WTC11 (cell line): ENCODE measurements around the gene TIMD4. TPM values are rescaled to one million over a fixed set of nuclear protein-coding genes. Genes with fewer than 3 reads are reported as not detected.

ENCODE experiments used
- ATAC-seq: fragments of 200-7000 bp; cut with Tn5 transposase; 2 replicates; pipeline ENCODE4 v1.10.0; 2021; ENCODE audit warnings: mild to moderate bottlenecking, moderate library complexity
- CTCF ChIA-PET: fragments of 300-600 bp; sonication (Branson Sonifier 250); formaldehyde crosslinking; loops from one replicate; lab custom pipeline; 2021; ENCODE audit warnings: antibody characterized with exemption; lab: Charles Lee
- POLR2A ChIA-PET: fragments of 350-600 bp; sonication (Branson Sonifier 250); formaldehyde crosslinking; loops from one replicate; lab custom pipeline; 2021; ENCODE audit warnings: antibody characterized with exemption; lab: Charles Lee
- DNase-seq: peaks from one replicate; pipeline ENCODE4 v3.0.0; 2021; ENCODE audit warnings: low spot score
- H3K27ac Mint-ChIP-seq: 2 replicates; pipeline ENCODE4 v1.8.0; 2021; ENCODE audit warnings: mixed read lengths
- H3K27me3 Mint-ChIP-seq: 2 replicates; pipeline ENCODE4 v1.8.0; 2021; ENCODE audit warnings: low read depth, mild to moderate bottlenecking, moderate library complexity, mixed read lengths
- H3K36me3 Mint-ChIP-seq: 2 replicates; pipeline ENCODE4 v1.8.0; 2021; ENCODE audit warnings: mixed read lengths
- H3K4me1 Mint-ChIP-seq: 2 replicates; pipeline ENCODE4 v1.8.0; 2022; ENCODE audit warnings: mixed read lengths
- H3K4me3 Mint-ChIP-seq: 2 replicates; pipeline ENCODE4 v1.8.0; 2021; ENCODE audit warnings: mild to moderate bottlenecking, moderate library complexity, mixed read lengths
- H3K9me3 Mint-ChIP-seq: 2 replicates; pipeline ENCODE4 v1.8.0; 2021; ENCODE audit warnings: mixed read lengths
- ATF1 ChIP-seq: sonication (generic); formaldehyde crosslinking; IDR thresholded peaks from 2 replicates; pipeline ENCODE4 v1.8.1; 2023; ENCODE audit warnings: mild to moderate bottlenecking, moderate library complexity, missing genetic modification reagents
- ELF4 ChIP-seq: sonication (generic); formaldehyde crosslinking; IDR thresholded peaks from 2 replicates; pipeline ENCODE4 v1.8.1; 2022; ENCODE audit warnings: low read depth, mild to moderate bottlenecking, moderate library complexity, missing genetic modification reagents
- FOXK1 ChIP-seq: sonication (generic); formaldehyde crosslinking; IDR thresholded peaks from 2 replicates; pipeline ENCODE4 v1.8.0; 2022; ENCODE audit warnings: mild to moderate bottlenecking, moderate library complexity, missing genetic modification reagents
- FOXP1 ChIP-seq: sonication (generic); formaldehyde crosslinking; IDR thresholded peaks from 2 replicates; pipeline ENCODE4 v1.8.0; 2022; ENCODE audit warnings: missing genetic modification reagents, mild to moderate bottlenecking, moderate library complexity, borderline replicate concordance
- GRHL2 ChIP-seq: fragments of 250-450 bp; sonication (Bioruptor Pico); IDR thresholded peaks from 2 replicates; pipeline ENCODE4 v1.8.0; 2022; ENCODE audit warnings: mild to moderate bottlenecking, moderate library complexity; ENCODE audit not compliant: insufficient replicate concordance, severe bottlenecking
- GTF2I ChIP-seq: fragments of 250-450 bp; sonication (Bioruptor Pico); conservative IDR thresholded peaks from 2 replicates; pipeline ENCODE4 v1.4.0; 2021; ENCODE audit warnings: mild to moderate bottlenecking
- PRRX2 ChIP-seq: fragments of 250-450 bp; sonication (Bioruptor Pico); IDR thresholded peaks from 2 replicates; pipeline ENCODE4 v1.8.0; 2021; ENCODE audit warnings: mild to moderate bottlenecking
- SMAD3 ChIP-seq: sonication (generic); formaldehyde crosslinking; IDR thresholded peaks from 2 replicates; pipeline ENCODE4 v1.8.0; 2022; ENCODE audit warnings: missing genetic modification reagents, mild to moderate bottlenecking, borderline replicate concordance
- ZBTB21 ChIP-seq: sonication (generic); formaldehyde crosslinking; IDR thresholded peaks from 2 replicates; pipeline ENCODE4 v1.8.1; 2023; ENCODE audit warnings: mild to moderate bottlenecking, missing genetic modification reagents, borderline replicate concordance
- ZNF416 ChIP-seq: fragments of 250-450 bp; sonication (Bioruptor Pico); IDR thresholded peaks from 2 replicates; pipeline ENCODE4 v1.9.0; 2021; ENCODE audit warnings: mild to moderate bottlenecking, inconsistent platforms
- total RNA-seq: library from RNA; stranded (reverse); gene quantifications from 3 replicates; pipeline ENCODE4 v1.2.3, GENCODE V29; 2021
- TF ChIP-seq, protein P1 (sequence below): sonication (generic); formaldehyde crosslinking; conservative IDR thresholded peaks from 2 replicates; pipeline ENCODE4 v1.8.1; 2023; ENCODE audit warnings: mild to moderate bottlenecking, low read depth, missing genetic modification reagents, moderate library complexity
- TF ChIP-seq, protein P2 (sequence below): sonication (generic); formaldehyde crosslinking; conservative IDR thresholded peaks from 2 replicates; pipeline ENCODE4 v1.8.1; 2022; ENCODE audit warnings: mild to moderate bottlenecking, missing genetic modification reagents
- TF ChIP-seq, protein P3 (sequence below): sonication (generic); formaldehyde crosslinking; IDR thresholded peaks from 2 replicates; pipeline ENCODE4 v1.8.1; 2023; ENCODE audit warnings: mild to moderate bottlenecking, missing genetic modification reagents
- TF ChIP-seq, protein P4 (sequence below): fragments of 250-450 bp; sonication (Bioruptor Pico); IDR thresholded peaks from 2 replicates; pipeline ENCODE4 v1.9.0; 2021; ENCODE audit warnings: mild to moderate bottlenecking
- TF ChIP-seq, protein P5 (sequence below): sonication (generic); formaldehyde crosslinking; IDR thresholded peaks from 2 replicates; pipeline ENCODE4 v1.8.0; 2022; ENCODE audit warnings: missing genetic modification reagents

Gene TIMD4
- total RNA-seq, 1 experiment from 2014 or later, result 0.13 TPM

DNA sequence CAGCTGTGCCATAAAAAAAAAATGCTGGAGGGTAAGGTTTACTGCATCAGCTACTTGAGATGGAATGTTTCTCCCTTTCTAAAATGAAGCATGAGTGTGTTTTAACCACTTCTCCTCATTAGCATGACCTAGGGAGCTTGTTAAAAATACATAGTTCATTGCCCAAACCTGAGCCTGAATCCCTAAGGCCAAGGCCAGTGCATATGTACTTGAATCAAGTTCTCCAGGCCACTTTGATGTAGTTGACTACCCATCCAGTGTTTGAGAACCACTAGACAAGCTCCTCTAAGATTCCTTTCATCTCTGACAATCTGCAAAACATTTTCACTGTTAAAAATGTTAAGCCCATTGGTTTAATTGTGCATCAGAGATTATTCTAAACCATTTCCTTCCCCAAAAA, 6.7 kb downstream of the TIMD4 start (continued):
- TF ChIP-seq, protein P1, sequence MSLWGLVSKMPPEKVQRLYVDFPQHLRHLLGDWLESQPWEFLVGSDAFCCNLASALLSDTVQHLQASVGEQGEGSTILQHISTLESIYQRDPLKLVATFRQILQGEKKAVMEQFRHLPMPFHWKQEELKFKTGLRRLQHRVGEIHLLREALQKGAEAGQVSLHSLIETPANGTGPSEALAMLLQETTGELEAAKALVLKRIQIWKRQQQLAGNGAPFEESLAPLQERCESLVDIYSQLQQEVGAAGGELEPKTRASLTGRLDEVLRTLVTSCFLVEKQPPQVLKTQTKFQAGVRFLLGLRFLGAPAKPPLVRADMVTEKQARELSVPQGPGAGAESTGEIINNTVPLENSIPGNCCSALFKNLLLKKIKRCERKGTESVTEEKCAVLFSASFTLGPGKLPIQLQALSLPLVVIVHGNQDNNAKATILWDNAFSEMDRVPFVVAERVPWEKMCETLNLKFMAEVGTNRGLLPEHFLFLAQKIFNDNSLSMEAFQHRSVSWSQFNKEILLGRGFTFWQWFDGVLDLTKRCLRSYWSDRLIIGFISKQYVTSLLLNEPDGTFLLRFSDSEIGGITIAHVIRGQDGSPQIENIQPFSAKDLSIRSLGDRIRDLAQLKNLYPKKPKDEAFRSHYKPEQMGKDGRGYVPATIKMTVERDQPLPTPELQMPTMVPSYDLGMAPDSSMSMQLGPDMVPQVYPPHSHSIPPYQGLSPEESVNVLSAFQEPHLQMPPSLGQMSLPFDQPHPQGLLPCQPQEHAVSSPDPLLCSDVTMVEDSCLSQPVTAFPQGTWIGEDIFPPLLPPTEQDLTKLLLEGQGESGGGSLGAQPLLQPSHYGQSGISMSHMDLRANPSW (CRISPR knock-in tag), result no peak
- TF ChIP-seq, protein P2, sequence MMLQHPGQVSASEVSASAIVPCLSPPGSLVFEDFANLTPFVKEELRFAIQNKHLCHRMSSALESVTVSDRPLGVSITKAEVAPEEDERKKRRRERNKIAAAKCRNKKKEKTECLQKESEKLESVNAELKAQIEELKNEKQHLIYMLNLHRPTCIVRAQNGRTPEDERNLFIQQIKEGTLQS (CRISPR knock-in tag), result no peak
- no peak for TF ChIP-seq SMAD3 (CRISPR knock-in tag)
- TF ChIP-seq ZBTB21, result no peak
- TF ChIP-seq, protein P3, sequence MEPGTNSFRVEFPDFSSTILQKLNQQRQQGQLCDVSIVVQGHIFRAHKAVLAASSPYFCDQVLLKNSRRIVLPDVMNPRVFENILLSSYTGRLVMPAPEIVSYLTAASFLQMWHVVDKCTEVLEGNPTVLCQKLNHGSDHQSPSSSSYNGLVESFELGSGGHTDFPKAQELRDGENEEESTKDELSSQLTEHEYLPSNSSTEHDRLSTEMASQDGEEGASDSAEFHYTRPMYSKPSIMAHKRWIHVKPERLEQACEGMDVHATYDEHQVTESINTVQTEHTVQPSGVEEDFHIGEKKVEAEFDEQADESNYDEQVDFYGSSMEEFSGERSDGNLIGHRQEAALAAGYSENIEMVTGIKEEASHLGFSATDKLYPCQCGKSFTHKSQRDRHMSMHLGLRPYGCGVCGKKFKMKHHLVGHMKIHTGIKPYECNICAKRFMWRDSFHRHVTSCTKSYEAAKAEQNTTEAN (CRISPR knock-in tag), result no peak

DNA sequence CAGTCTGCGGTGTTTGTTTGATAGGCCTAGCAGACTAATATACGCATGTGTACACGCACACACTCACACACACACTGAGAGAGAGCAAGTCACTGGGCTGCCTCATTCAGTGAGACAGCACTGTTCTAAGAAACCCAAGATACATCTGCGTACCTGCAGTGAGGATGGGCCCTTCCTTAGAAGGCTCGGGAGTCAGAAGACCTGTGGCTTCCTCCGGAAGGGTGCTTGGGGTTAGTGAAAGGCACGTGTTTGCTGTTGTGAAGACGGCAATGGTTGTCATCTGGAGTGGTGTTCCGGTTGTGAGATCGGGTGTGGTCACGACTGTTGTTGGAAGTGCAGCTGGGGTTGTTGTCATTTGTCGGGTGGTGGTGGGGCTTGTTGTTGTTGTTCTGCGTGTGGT, 11.7 kb downstream of the TIMD4 start:
- ChIA-PET POLR2A (no interaction called here), CTCF (no interaction called here)
- Mint-ChIP-seq H3K27me3 (0 out of 2 replicates have a peak, but pooled peaks cover 3% of the 10 kb centered on the region), H3K4me1 (peaks cover 7% of the 10 kb centered on the region), H3K9me3 (no peaks in the 10 kb centered on the region), H3K4me3 (no peak overlapping the region), H3K36me3 (no peaks in the 10 kb centered on the region), H3K27ac (no peak overlapping the region)
- no peak for ATAC-seq
- no peak for DNase-seq
- TF ChIP-seq ATF1 (no peak), FOXP1 (CRISPR knock-in tag) (no peak), FOXK1 (no peak), GTF2I (CRISPR knock-in tag) (no peak), ELF4 (CRISPR knock-in tag) (no peak), SMAD3 (CRISPR knock-in tag) (no peak)
- TF ChIP-seq, protein P1 (CRISPR knock-in tag), result no peak
- TF ChIP-seq, protein P4, sequence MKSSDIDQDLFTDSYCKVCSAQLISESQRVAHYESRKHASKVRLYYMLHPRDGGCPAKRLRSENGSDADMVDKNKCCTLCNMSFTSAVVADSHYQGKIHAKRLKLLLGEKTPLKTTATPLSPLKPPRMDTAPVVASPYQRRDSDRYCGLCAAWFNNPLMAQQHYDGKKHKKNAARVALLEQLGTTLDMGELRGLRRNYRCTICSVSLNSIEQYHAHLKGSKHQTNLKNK (CRISPR knock-in tag), result no peak

DNA sequence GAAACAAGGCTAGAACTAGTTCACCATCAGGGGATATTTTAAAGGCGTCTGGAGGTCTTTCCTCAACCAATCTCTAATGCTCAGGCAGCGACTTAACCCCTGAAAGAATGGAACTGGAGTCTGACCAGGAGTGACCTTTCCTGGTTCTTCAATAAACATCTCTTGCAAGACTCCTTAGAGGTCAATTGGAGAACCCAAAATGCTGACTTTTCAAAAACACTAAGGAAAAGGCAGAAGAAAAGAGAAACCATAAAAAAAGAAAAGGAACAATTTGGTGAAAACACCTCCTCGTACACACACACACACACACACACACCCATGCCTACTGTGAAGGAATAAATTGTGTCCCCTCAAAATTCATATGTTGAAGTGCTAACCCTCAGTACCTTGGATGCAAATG, 12.3 kb downstream of the TIMD4 start:
- no peak for ATAC-seq
- 0 out of 2 replicates have a peak, but pooled peaks cover 3% of the 10 kb centered on the region for H3K27me3 Mint-ChIP-seq
- H3K9me3 Mint-ChIP-seq, result 0 out of 2 replicates have a peak, but pooled peaks cover 5% of the 10 kb centered on the region
- CTCF ChIA-PET, result no interaction called here
- no peaks in the 10 kb centered on the region for H3K36me3 Mint-ChIP-seq
- no peak overlapping the region for H3K4me3 Mint-ChIP-seq
- no peak overlapping the region for H3K27ac Mint-ChIP-seq
- no peak for DNase-seq
- 0 out of 2 replicates have a peak, but pooled peaks cover 4% of the 10 kb centered on the region for H3K4me1 Mint-ChIP-seq
- TF ChIP-seq GRHL2 (no peak), PRRX2 (CRISPR knock-in tag) (no peak), ZNF416 (no peak), SMAD3 (CRISPR knock-in tag) (no peak), FOXP1 (CRISPR knock-in tag) (no peak)
- TF ChIP-seq, protein P5, sequence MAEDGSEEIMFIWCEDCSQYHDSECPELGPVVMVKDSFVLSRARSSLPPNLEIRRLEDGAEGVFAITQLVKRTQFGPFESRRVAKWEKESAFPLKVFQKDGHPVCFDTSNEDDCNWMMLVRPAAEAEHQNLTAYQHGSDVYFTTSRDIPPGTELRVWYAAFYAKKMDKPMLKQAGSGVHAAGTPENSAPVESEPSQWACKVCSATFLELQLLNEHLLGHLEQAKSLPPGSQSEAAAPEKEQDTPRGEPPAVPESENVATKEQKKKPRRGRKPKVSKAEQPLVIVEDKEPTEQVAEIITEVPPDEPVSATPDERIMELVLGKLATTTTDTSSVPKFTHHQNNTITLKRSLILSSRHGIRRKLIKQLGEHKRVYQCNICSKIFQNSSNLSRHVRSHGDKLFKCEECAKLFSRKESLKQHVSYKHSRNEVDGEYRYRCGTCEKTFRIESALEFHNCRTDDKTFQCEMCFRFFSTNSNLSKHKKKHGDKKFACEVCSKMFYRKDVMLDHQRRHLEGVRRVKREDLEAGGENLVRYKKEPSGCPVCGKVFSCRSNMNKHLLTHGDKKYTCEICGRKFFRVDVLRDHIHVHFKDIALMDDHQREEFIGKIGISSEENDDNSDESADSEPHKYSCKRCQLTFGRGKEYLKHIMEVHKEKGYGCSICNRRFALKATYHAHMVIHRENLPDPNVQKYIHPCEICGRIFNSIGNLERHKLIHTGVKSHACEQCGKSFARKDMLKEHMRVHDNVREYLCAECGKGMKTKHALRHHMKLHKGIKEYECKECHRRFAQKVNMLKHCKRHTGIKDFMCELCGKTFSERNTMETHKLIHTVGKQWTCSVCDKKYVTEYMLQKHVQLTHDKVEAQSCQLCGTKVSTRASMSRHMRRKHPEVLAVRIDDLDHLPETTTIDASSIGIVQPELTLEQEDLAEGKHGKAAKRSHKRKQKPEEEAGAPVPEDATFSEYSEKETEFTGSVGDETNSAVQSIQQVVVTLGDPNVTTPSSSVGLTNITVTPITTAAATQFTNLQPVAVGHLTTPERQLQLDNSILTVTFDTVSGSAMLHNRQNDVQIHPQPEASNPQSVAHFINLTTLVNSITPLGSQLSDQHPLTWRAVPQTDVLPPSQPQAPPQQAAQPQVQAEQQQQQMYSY, result no peak
- TF ChIP-seq, all 79 proteins: peak for 0
- POLR2A ChIA-PET, result no interaction called here
